HEK293 (cell line): ENCODE data around the gene GGA3.
A peak's percentile ranks its signal among the peaks of the same experiment; 100 is the strongest.
"Not testable (repeated sequence)": the region's sequence is repeated elsewhere in the genome, so short reads cannot be mapped to it uniquely, and the experiment has no call there.

Source experiments
- CTCF ChIA-PET: fragments of 350-600 bp; formaldehyde crosslinking; extraction: SDS; loops from one replicate; lab custom pipeline; 2021; ENCODE audit warnings: antibody characterized with exemption; lab: Yijun Ruan, JAX
- POLR2A ChIA-PET: fragments of 300-600 bp; formaldehyde crosslinking; extraction: SDS; loops from one replicate; lab custom pipeline; 2020; ENCODE audit warnings: antibody characterized with exemption, inconsistent platforms; lab: Yijun Ruan, JAX
- H3K27ac ChIP-seq: fragments of 200-500 bp; sonication (Bioruptor generic); 2 replicates; pipeline ENCODE4 v1.5.1; 2014; ENCODE audit warnings: low read depth, low read length, control low read depth, inconsistent platforms; ENCODE audit errors: extremely low read depth
- H3K36me3 ChIP-seq, 2 experiments: fragments of 200-500 bp in 1 of 2; sonication (Bioruptor generic) in 1 of 2; 1 replicate in 1 of 2; 2 replicates in 1 of 2; pipeline ENCODE4 v1.5.1; 2014 to 2017; ENCODE audit warnings: inconsistent platforms in 2 of 2, low read length in 2 of 2; ENCODE audit not compliant: control insufficient read depth in 2 of 2, insufficient read depth in 1 of 2
- H3K4me1 ChIP-seq: fragments of 200-500 bp; sonication (Bioruptor generic); 2 replicates; pipeline ENCODE4 v1.5.1; 2014; ENCODE audit warnings: mild to moderate bottlenecking, low read length, inconsistent platforms; ENCODE audit not compliant: control insufficient read depth, insufficient read depth
- H3K4me3 ChIP-seq: 2 replicates; pipeline ENCODE4 v1.5.1; 2011; ENCODE audit warnings: low read depth, mild to moderate bottlenecking, control low read depth, low read length, moderate library complexity
- H3K9me3 ChIP-seq: fragments of 200-500 bp; sonication (Bioruptor generic); 2 replicates; pipeline ENCODE4 v1.5.1; 2014; ENCODE audit warnings: low read depth, low read length, inconsistent platforms; ENCODE audit not compliant: control insufficient read depth, insufficient read depth
- BCL11A ChIP-seq: fragments of 450-650 bp; formaldehyde crosslinking; IDR thresholded peaks from 2 replicates; pipeline ENCODE4 v1.5.1; 2016; ENCODE audit warnings: low read depth, missing biosample characterization, missing genetic modification characterization
- BCL11B ChIP-seq: fragments of 450-650 bp; formaldehyde crosslinking; IDR thresholded peaks from 2 replicates; pipeline ENCODE4 v1.5.1; 2016; ENCODE audit warnings: low read depth, missing biosample characterization, missing genetic modification characterization
- GLI4 ChIP-seq: fragments of 450-650 bp; formaldehyde crosslinking; IDR thresholded peaks from 2 replicates; pipeline ENCODE4 v1.5.1; 2016; ENCODE audit warnings: missing biosample characterization, missing genetic modification characterization
- HOXA7 ChIP-seq: sonication (generic); formaldehyde crosslinking; IDR thresholded peaks from 2 replicates; pipeline ENCODE4 v1.8.1; 2022; ENCODE audit warnings: missing genetic modification reagents, borderline replicate concordance
- MYNN ChIP-seq: fragments of 450-650 bp; formaldehyde crosslinking; IDR thresholded peaks from 2 replicates; pipeline ENCODE4 v1.5.1; 2016; ENCODE audit warnings: missing biosample characterization, missing genetic modification characterization, borderline replicate concordance
- MZF1 ChIP-seq: fragments of 450-650 bp; formaldehyde crosslinking; IDR thresholded peaks from 2 replicates; pipeline ENCODE4 v1.5.1; 2017; ENCODE audit warnings: missing biosample characterization, missing genetic modification characterization, borderline replicate concordance
- RBAK ChIP-seq: fragments of 450-650 bp; formaldehyde crosslinking; IDR thresholded peaks from 2 replicates; pipeline ENCODE4 v1.5.1; 2016; ENCODE audit warnings: missing biosample characterization, missing genetic modification characterization
- REPIN1 ChIP-seq: fragments of 450-650 bp; formaldehyde crosslinking; IDR thresholded peaks from 2 replicates; pipeline ENCODE4 v1.5.1; 2017; ENCODE audit warnings: missing biosample characterization, missing genetic modification characterization, low read depth
- TCF7L2 ChIP-seq: IDR thresholded peaks from 2 replicates; pipeline ENCODE4 v1.6.1; 2011; ENCODE audit warnings: low read depth, mild to moderate bottlenecking, inconsistent platforms, low read length, moderate library complexity, borderline replicate concordance
- TRIM28 ChIP-seq: IDR thresholded peaks from 2 replicates; pipeline ENCODE4 v1.6.1; 2011; ENCODE audit warnings: low read length, control low read depth, borderline replicate concordance
- WT1 ChIP-seq: fragments of 450-650 bp; formaldehyde crosslinking; IDR thresholded peaks from 2 replicates; pipeline ENCODE4 v1.5.1; 2016; ENCODE audit warnings: missing biosample characterization, missing genetic modification characterization
- ZBTB1 ChIP-seq: fragments of 450-650 bp; formaldehyde crosslinking; IDR thresholded peaks from 2 replicates; pipeline ENCODE4 v1.5.1; 2016; ENCODE audit warnings: missing biosample characterization, missing genetic modification characterization
- ZBTB17 ChIP-seq: fragments of 450-650 bp; formaldehyde crosslinking; IDR thresholded peaks from 2 replicates; pipeline ENCODE4 v1.5.1; 2016; ENCODE audit warnings: missing biosample characterization, missing genetic modification characterization
- ZEB2 ChIP-seq: fragments of 450-650 bp; formaldehyde crosslinking; IDR thresholded peaks from 2 replicates; pipeline ENCODE4 v1.5.1; 2016; ENCODE audit warnings: missing biosample characterization, missing genetic modification characterization
- ZNF112 ChIP-seq: fragments of 450-650 bp; formaldehyde crosslinking; IDR thresholded peaks from 2 replicates; pipeline ENCODE4 v1.5.0; 2017; ENCODE audit warnings: missing biosample characterization, missing genetic modification characterization
- ZNF133 ChIP-seq: fragments of 450-650 bp; formaldehyde crosslinking; IDR thresholded peaks from 2 replicates; pipeline ENCODE4 v1.5.1; 2016; ENCODE audit warnings: missing biosample characterization, missing genetic modification characterization
- ZNF175 ChIP-seq: fragments of 450-650 bp; formaldehyde crosslinking; IDR thresholded peaks from 2 replicates; pipeline ENCODE4 v1.5.1; 2016; ENCODE audit warnings: missing biosample characterization, missing genetic modification characterization
- ZNF223 ChIP-seq: fragments of 450-650 bp; formaldehyde crosslinking; IDR thresholded peaks from 2 replicates; pipeline ENCODE4 v1.5.1; 2016; ENCODE audit warnings: missing biosample characterization, missing genetic modification characterization
- ZNF335 ChIP-seq: fragments of 450-650 bp; formaldehyde crosslinking; conservative IDR thresholded peaks from 2 replicates; pipeline ENCODE4 v1.5.1; 2016; ENCODE audit warnings: missing biosample characterization, missing genetic modification characterization
- ZNF394 ChIP-seq: fragments of 450-650 bp; formaldehyde crosslinking; IDR thresholded peaks from 2 replicates; pipeline ENCODE4 v1.5.1; 2016; ENCODE audit warnings: missing biosample characterization, missing genetic modification characterization, mild to moderate bottlenecking, moderate library complexity, borderline replicate concordance
- ZNF423 ChIP-seq: fragments of 450-650 bp; formaldehyde crosslinking; IDR thresholded peaks from 2 replicates; pipeline ENCODE4 v1.5.1; 2016; ENCODE audit warnings: missing biosample characterization, missing genetic modification characterization
- ZNF521 ChIP-seq: fragments of 450-650 bp; formaldehyde crosslinking; IDR thresholded peaks from 2 replicates; pipeline ENCODE4 v1.5.1; 2017; ENCODE audit warnings: missing biosample characterization, mild to moderate bottlenecking, missing genetic modification characterization
- ZNF555 ChIP-seq: fragments of 450-650 bp; formaldehyde crosslinking; conservative IDR thresholded peaks from 2 replicates; pipeline ENCODE4 v1.5.1; 2017; ENCODE audit warnings: missing biosample characterization, mild to moderate bottlenecking, missing genetic modification characterization, inconsistent platforms
- ZNF560 ChIP-seq: fragments of 450-650 bp; formaldehyde crosslinking; IDR thresholded peaks from 2 replicates; pipeline ENCODE4 v1.5.1; 2017; ENCODE audit warnings: missing biosample characterization, missing genetic modification characterization, borderline replicate concordance
- ZNF600 ChIP-seq: fragments of 450-650 bp; formaldehyde crosslinking; IDR thresholded peaks from 2 replicates; pipeline ENCODE4 v1.5.1; 2016; ENCODE audit warnings: missing biosample characterization, missing genetic modification characterization
- ZNF658 ChIP-seq: fragments of 450-650 bp; formaldehyde crosslinking; IDR thresholded peaks from 2 replicates; pipeline ENCODE4; 2016; ENCODE audit warnings: missing biosample characterization, missing genetic modification characterization
- ZNF747 ChIP-seq: fragments of 450-650 bp; formaldehyde crosslinking; IDR thresholded peaks from 2 replicates; pipeline ENCODE4 v1.5.1; 2016; ENCODE audit warnings: missing biosample characterization, missing genetic modification characterization
- ZNF768 ChIP-seq: fragments of 450-650 bp; formaldehyde crosslinking; IDR thresholded peaks from 2 replicates; pipeline ENCODE4 v1.5.1; 2018; ENCODE audit warnings: missing biosample characterization, mild to moderate bottlenecking, missing genetic modification characterization
- ZNF785 ChIP-seq: fragments of 450-650 bp; formaldehyde crosslinking; IDR thresholded peaks from 2 replicates; pipeline ENCODE4 v1.5.1; 2016; ENCODE audit warnings: missing biosample characterization, missing genetic modification characterization
- ZNF843 ChIP-seq: fragments of 450-650 bp; formaldehyde crosslinking; IDR thresholded peaks from 2 replicates; pipeline ENCODE4 v1.5.1; 2016; ENCODE audit warnings: missing biosample characterization, missing genetic modification characterization
- TF ChIP-seq, protein P1 (sequence below): fragments of 450-650 bp; formaldehyde crosslinking; IDR thresholded peaks from 2 replicates; pipeline ENCODE4 v1.5.1; 2017; ENCODE audit warnings: missing biosample characterization, missing genetic modification characterization
- TF ChIP-seq, protein P2 (sequence below): fragments of 450-650 bp; formaldehyde crosslinking; IDR thresholded peaks from 2 replicates; pipeline ENCODE4 v1.5.1; 2016; ENCODE audit warnings: missing biosample characterization, missing genetic modification characterization
- TF ChIP-seq, protein P3 (sequence below): fragments of 450-650 bp; formaldehyde crosslinking; IDR thresholded peaks from 2 replicates; pipeline ENCODE4 v1.5.1; 2016; ENCODE audit warnings: missing biosample characterization, missing genetic modification characterization

The GGA3 gene

DNA sequence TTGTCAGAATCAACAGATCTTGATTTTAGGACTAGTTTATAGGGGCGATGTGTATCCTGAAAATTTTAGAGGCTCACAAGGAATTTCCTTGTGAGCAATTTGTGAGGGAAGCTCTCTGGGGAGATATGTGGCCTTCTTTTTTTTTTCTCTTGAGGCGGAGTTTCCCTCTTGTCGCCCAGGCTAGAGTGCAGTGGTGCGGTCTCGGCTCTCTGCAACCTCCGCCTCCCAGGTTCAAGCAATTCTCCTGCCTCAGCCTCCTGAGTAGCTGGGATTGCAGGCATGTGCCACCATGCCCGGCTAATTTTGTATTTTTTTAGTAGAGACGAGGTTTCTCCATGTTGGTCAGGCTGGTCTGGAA lies 54.4 kb downstream of the GGA3 start:
- H3K27ac ChIP-seq, H3K4me1 ChIP-seq, H3K9me3 ChIP-seq: not testable (repeated sequence)
- ChIA-PET CTCF (interaction anchor here (0.6 to 8.6 kb wide), 7 partner anchors 33 to 459 kb away, joined by 3 to 149 read pairs (median 5); no protein-coding TSS in a partner anchor), POLR2A (interaction anchor here (1.2 to 2.9 kb wide), 4 partner anchors 35 to 187 kb away, joined by 3 to 12 read pairs (median 4); partner anchors contain the start of genes MIF4GD and NT5C)
- H3K4me3 ChIP-seq, result peak overlapping the region; percentile 15
- peaks cover 34 to 40% of the 10 kb centered on the region in 2 experiments for H3K36me3 ChIP-seq
- 0 out of 2 replicates have a peak, but pooled peaks have one; percentile 18 for TF ChIP-seq ZNF335 (tag by site-specific recombination)

DNA sequence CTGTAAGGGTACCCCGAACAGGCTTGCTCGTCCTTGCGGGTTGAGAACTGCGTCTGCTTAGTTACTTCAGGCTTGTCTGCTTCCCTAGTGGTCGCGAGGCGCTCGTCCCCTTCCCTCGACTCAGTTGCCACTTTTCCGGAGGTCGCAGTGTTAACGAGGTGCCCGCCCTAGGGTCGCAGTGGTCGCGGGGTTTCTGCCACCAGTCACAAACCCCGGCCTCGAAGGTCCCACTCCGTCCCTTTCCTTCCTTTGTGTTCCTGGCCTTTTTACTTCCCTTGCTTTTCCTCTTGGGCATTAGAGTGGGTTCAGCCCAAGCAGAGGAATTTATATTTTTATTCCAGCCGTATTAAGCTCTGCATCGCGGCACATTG lies 55.6 kb downstream of the GGA3 start:
- H3K4me1 ChIP-seq, result no peaks in the 10 kb centered on the region
- peaks cover 23 to 27% of the 10 kb centered on the region in 2 experiments for H3K36me3 ChIP-seq
- peak overlapping the region; percentile 99 for H3K27ac ChIP-seq
- POLR2A ChIA-PET, result interaction anchor here (0.5 to 2.9 kb wide), 27 partner anchors 8 to 1280 kb away, joined by 3 to 12 read pairs (median 4); partner anchors contain the start of genes ARMC7, FDXR, GGA3 and JPT1
- H3K9me3 ChIP-seq, result no peaks in the 10 kb centered on the region
- CTCF ChIA-PET, result interaction anchor here (0.7 to 8.6 kb wide), 8 partner anchors 58 to 248 kb away, joined by 3 to 149 read pairs (median 4); partner anchors contain the start of gene MIF4GD
- H3K4me3 ChIP-seq, result peak overlapping the region; percentile 98
- TF ChIP-seq MZF1 (tag by site-specific recombination) (no peak), HOXA7 (CRISPR knock-in tag) (no peak), BCL11A (tag by site-specific recombination) (no peak), TRIM28 (no peak), ZNF747 (tag by site-specific recombination) (no peak), ZNF394 (tag by site-specific recombination) (no peak), BCL11B (peak; percentile 66; the same call in 1 of the 2 replicates), ZNF560 (tag by site-specific recombination) (no peak), ZNF133 (tag by site-specific recombination) (no peak), ZNF768 (tag by site-specific recombination) (no peak), ZNF521 (tag by site-specific recombination) (no peak), MYNN (tag by site-specific recombination) (no peak), ZNF223 (tag by site-specific recombination) (no peak), RBAK (no peak), ZBTB1 (tag by site-specific recombination) (no peak), ZNF423 (tag by site-specific recombination) (0 out of 2 replicates have a peak, but pooled peaks have one; percentile 40), ZBTB17 (tag by site-specific recombination) (no peak), ZNF175 (tag by site-specific recombination) (no peak), REPIN1 (tag by site-specific recombination) (0 out of 2 replicates have a peak, but pooled peaks have one; percentile 59), ZNF555 (tag by site-specific recombination) (no peak), ZNF658 (tag by site-specific recombination) (no peak), ZNF112 (tag by site-specific recombination) (no peak), TCF7L2 (no peak), ZNF600 (tag by site-specific recombination) (no peak), ZEB2 (tag by site-specific recombination) (no peak), GLI4 (tag by site-specific recombination) (no peak), WT1 (tag by site-specific recombination) (peak; percentile 4), ZNF843 (tag by site-specific recombination) (no peak), ZNF785 (tag by site-specific recombination) (no peak)
- TF ChIP-seq, protein P1, sequence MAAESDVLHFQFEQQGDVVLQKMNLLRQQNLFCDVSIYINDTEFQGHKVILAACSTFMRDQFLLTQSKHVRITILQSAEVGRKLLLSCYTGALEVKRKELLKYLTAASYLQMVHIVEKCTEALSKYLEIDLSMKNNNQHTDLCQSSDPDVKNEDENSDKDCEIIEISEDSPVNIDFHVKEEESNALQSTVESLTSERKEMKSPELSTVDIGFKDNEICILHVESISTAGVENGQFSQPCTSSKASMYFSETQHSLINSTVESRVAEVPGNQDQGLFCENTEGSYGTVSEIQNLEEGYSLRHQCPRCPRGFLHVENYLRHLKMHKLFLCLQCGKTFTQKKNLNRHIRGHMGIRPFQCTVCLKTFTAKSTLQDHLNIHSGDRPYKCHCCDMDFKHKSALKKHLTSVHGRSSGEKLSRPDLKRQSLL (tag by site-specific recombination), result no peak; the same call in 1 of the 2 replicates
- TF ChIP-seq, protein P2, sequence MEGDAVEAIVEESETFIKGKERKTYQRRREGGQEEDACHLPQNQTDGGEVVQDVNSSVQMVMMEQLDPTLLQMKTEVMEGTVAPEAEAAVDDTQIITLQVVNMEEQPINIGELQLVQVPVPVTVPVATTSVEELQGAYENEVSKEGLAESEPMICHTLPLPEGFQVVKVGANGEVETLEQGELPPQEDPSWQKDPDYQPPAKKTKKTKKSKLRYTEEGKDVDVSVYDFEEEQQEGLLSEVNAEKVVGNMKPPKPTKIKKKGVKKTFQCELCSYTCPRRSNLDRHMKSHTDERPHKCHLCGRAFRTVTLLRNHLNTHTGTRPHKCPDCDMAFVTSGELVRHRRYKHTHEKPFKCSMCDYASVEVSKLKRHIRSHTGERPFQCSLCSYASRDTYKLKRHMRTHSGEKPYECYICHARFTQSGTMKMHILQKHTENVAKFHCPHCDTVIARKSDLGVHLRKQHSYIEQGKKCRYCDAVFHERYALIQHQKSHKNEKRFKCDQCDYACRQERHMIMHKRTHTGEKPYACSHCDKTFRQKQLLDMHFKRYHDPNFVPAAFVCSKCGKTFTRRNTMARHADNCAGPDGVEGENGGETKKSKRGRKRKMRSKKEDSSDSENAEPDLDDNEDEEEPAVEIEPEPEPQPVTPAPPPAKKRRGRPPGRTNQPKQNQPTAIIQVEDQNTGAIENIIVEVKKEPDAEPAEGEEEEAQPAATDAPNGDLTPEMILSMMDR (tag by site-specific recombination), result 0 out of 2 replicates have a peak, but pooled peaks have one; percentile 6
- TF ChIP-seq, protein P3, sequence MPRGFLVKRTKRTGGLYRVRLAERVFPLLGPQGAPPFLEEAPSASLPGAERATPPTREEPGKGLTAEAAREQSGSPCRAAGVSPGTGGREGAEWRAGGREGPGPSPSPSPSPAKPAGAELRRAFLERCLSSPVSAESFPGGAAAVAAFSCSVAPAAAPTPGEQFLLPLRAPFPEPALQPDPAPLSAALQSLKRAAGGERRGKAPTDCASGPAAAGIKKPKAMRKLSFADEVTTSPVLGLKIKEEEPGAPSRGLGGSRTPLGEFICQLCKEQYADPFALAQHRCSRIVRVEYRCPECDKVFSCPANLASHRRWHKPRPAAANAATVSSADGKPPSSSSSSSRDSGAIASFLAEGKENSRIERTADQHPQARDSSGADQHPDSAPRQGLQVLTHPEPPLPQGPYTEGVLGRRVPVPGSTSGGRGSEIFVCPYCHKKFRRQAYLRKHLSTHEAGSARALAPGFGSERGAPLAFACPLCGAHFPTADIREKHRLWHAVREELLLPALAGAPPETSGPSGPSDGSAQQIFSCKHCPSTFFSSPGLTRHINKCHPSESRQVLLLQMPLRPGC, result no peak; the same call in 1 of the 2 replicates
